ENCODE results near the gene NRL.

NRL gene

GRCh38 chr14:24058951-24059475, 55.7 kb downstream of the NRL start:
- Histone ChIP-seq H3K27me3 (replicated peaks; ENCODE audit: insufficient read depth, low read length) (no peaks in the 10 kb centered on the region; the same call in 1 of the 2 replicates), H3K4me1 (ENCODE audit: low read length) (no peaks in the 10 kb centered on the region), H3K4me3 (ENCODE audit: low read length) (no peak overlapping the region), H3K4me2 (ENCODE audit: low read depth, low read length) (no peak overlapping the region), H3K9ac (ENCODE audit: low read length) (no peak overlapping the region), H3K79me2 (ENCODE audit: low read length) (no peaks in the 10 kb centered on the region), H3K9me3 (replicated peaks; ENCODE audit: insufficient read depth, low read length) (no peaks in the 10 kb centered on the region), H4K20me1 (ENCODE audit: insufficient read depth, low read length) (no peaks in the 10 kb centered on the region), H3K36me3 (replicated peaks; ENCODE audit: insufficient read depth, low read length) (no peaks in the 10 kb centered on the region), H3K9me2 (replicated peaks; ENCODE audit: insufficient read depth, low read length) (no peaks in the 10 kb centered on the region), H2AFZ (ENCODE audit: low read length) (no peak overlapping the region), H3K27ac (ENCODE audit: low read length) (no peak overlapping the region), H3F3A (ENCODE audit: insufficient read depth, low read length) (no peaks in the 10 kb centered on the region)
- TF ChIP-seq CTCF (IDR thresholded peaks at IDR 0.05; ENCODE audit: low read length) (no peak), EZH2 (optimal IDR thresholded peaks at IDR 0.05; ENCODE audit: low read depth, low read length) (no peak), EZH2phosphoT487 (IDR thresholded peaks at IDR 0.05; ENCODE audit: low read length) (no peak)
- DNase-seq: no peak

GRCh38 chr14:24058260-24058950, 56.3 kb downstream of the NRL start:
- Histone ChIP-seq H3K4me2 (ENCODE audit: low read depth, low read length) (no peak overlapping the region), H3K4me1 (ENCODE audit: low read length) (no peaks in the 10 kb centered on the region), H3K9me3 (replicated peaks; ENCODE audit: insufficient read depth, low read length) (no peaks in the 10 kb centered on the region), H3K9ac (ENCODE audit: low read length) (no peak overlapping the region), H3K27me3 (replicated peaks; ENCODE audit: insufficient read depth, low read length) (no peaks in the 10 kb centered on the region; the same call in 1 of the 2 replicates), H4K20me1 (ENCODE audit: insufficient read depth, low read length) (no peaks in the 10 kb centered on the region), H3K4me3 (ENCODE audit: low read length) (no peak overlapping the region), H3K27ac (ENCODE audit: low read length) (no peak overlapping the region), H3K9me2 (replicated peaks; ENCODE audit: insufficient read depth, low read length) (no peaks in the 10 kb centered on the region), H3F3A (ENCODE audit: insufficient read depth, low read length) (no peaks in the 10 kb centered on the region), H3K36me3 (replicated peaks; ENCODE audit: insufficient read depth, low read length) (no peaks in the 10 kb centered on the region), H3K79me2 (ENCODE audit: low read length) (no peaks in the 10 kb centered on the region), H2AFZ (ENCODE audit: low read length) (no peak overlapping the region)
- no peak for TF ChIP-seq EZH2phosphoT487 (IDR thresholded peaks at IDR 0.05; ENCODE audit: low read length)
- TF ChIP-seq CTCF (IDR thresholded peaks at IDR 0.05; ENCODE audit: low read length): peak; percentile 62
- TF ChIP-seq EZH2 (optimal IDR thresholded peaks at IDR 0.05; ENCODE audit: low read depth, low read length): no peak
- peak; percentile 36 for DNase-seq

- TF ChIP-seq EZH2 (optimal IDR thresholded peaks at IDR 0.05; ENCODE audit: low read depth, low read length): no peak
- no peak for TF ChIP-seq CTCF (IDR thresholded peaks at IDR 0.05; ENCODE audit: low read length)
- TF ChIP-seq EZH2phosphoT487 (IDR thresholded peaks at IDR 0.05; ENCODE audit: low read length): no peak
- DNase-seq: no peak
Observed at GRCh38 chr14:24057867-24058259, 56.9 kb downstream of the NRL start.

More at GRCh38 chr14:24057867-24058259, 56.9 kb downstream of the NRL start:
- Histone ChIP-seq H3K9me3 (replicated peaks; ENCODE audit: insufficient read depth, low read length) (no peaks in the 10 kb centered on the region), H3F3A (ENCODE audit: insufficient read depth, low read length) (no peaks in the 10 kb centered on the region), H3K27ac (ENCODE audit: low read length) (no peak overlapping the region), H3K36me3 (replicated peaks; ENCODE audit: insufficient read depth, low read length) (no peaks in the 10 kb centered on the region), H3K4me2 (ENCODE audit: low read depth, low read length) (no peak overlapping the region), H3K4me3 (ENCODE audit: low read length) (no peak overlapping the region), H3K27me3 (replicated peaks; ENCODE audit: insufficient read depth, low read length) (no peaks in the 10 kb centered on the region; the same call in 1 of the 2 replicates), H3K9ac (ENCODE audit: low read length) (no peak overlapping the region), H3K4me1 (ENCODE audit: low read length) (no peaks in the 10 kb centered on the region), H2AFZ (ENCODE audit: low read length) (no peak overlapping the region), H4K20me1 (ENCODE audit: insufficient read depth, low read length) (no peaks in the 10 kb centered on the region), H3K9me2 (replicated peaks; ENCODE audit: insufficient read depth, low read length) (no peaks in the 10 kb centered on the region), H3K79me2 (ENCODE audit: low read length) (no peaks in the 10 kb centered on the region)

Data from MM.1S (cell line).